Ishikawa (cell line): ENCODE results near the gene TNFRSF1A.

Experiments
- EP300 ChIP-seq: IDR thresholded peaks from 2 replicates; pipeline ENCODE4 v1.6.1; 2012; ENCODE audit warnings: borderline replicate concordance
- MAX ChIP-seq: IDR thresholded peaks from 2 replicates; pipeline ENCODE4 v1.6.1; 2012
- NFIC ChIP-seq: IDR thresholded peaks from 2 replicates; pipeline ENCODE4 v1.6.1; 2012
- RAD21 ChIP-seq: IDR thresholded peaks from 2 replicates; pipeline ENCODE4 v1.6.1; 2012; ENCODE audit warnings: low read depth
- REST ChIP-seq: IDR thresholded peaks from 2 replicates; pipeline ENCODE4 v1.6.1; 2012; ENCODE audit warnings: low read depth, mild to moderate bottlenecking
- YY1 ChIP-seq: IDR thresholded peaks from 2 replicates; pipeline ENCODE4 v1.6.1; 2012; ENCODE audit warnings: low read depth

- no peak for TF ChIP-seq NFIC
- TF ChIP-seq MAX = no peak
- TF ChIP-seq RAD21 = peak; percentile 57
- no peak for TF ChIP-seq YY1
- TF ChIP-seq REST = no peak
- no peak for TF ChIP-seq EP300
Observed at GRCh38 chr12:6355491-6356373, 13.9 kb upstream of the TNFRSF1A start.
